B cell (primary cell): ENCODE measurements around the gene RNF112. TPM values are rescaled to one million over a fixed set of nuclear protein-coding genes. Genes with fewer than 3 reads are reported as not detected.

Experiments
- ATAC-seq: fragments of 200-7000 bp; cut with Tn5 transposase; one replicate; pipeline ENCODE4 v1.10.0; 2021; ENCODE audit warnings: low read depth, mild to moderate bottlenecking, moderate number of reproducible peaks, moderate library complexity
- CTCF ChIA-PET: fragments of 350-600 bp; sonication (Branson Sonifier 250); formaldehyde crosslinking; loops from one replicate; lab custom pipeline; 2021; ENCODE audit warnings: antibody characterized with exemption, inconsistent platforms; lab: Charles Lee
- POLR2A ChIA-PET: fragments of 350-600 bp; sonication (Branson Sonifier 250); formaldehyde crosslinking; loops from one replicate; lab custom pipeline; 2021; ENCODE audit warnings: antibody characterized with exemption; lab: Charles Lee
- DNase-seq: peaks from one replicate; pipeline ENCODE4 v3.0.0; 2013
- H2AFZ ChIP-seq: 2 replicates; pipeline ENCODE4 v1.6.1; 2012; ENCODE audit warnings: mild to moderate bottlenecking, low read depth, low read length; ENCODE audit not compliant: insufficient read depth, poor library complexity, severe bottlenecking
- H3K27ac ChIP-seq, 2 donors: 1 replicate in 1 of 2; 2 replicates in 1 of 2; pipeline ENCODE4 v1.5.1; 2012 to 2013; ENCODE audit warnings: low read length in 2 of 2, mild to moderate bottlenecking in 2 of 2, moderate library complexity in 1 of 2
- H3K27me3 ChIP-seq, 4 experiments: fragments of 200-600 bp in 1 of 4; sonication (generic) in 1 of 4; replicated peaks in 1 of 4; 1 replicate in 2 of 4; 2 replicates in 2 of 4; pipeline versions ENCODE4 v1.6.1 to v1.7.0; 2013 to 2016; ENCODE audit warnings: low read length in 3 of 4, mild to moderate bottlenecking in 2 of 4, mixed read lengths in 1 of 4, moderate library complexity in 1 of 4; ENCODE audit not compliant: insufficient read depth in 4 of 4, control insufficient read depth in 3 of 4; ENCODE audit errors: control extremely low read depth in 1 of 4
- H3K36me3 ChIP-seq, 2 experiments: replicated peaks in 1 of 2; 1 replicate in 1 of 2; 2 replicates in 1 of 2; pipeline versions ENCODE4 v1.6.1 to v1.7.1; 2013; ENCODE audit warnings: low read length in 1 of 2; ENCODE audit not compliant: insufficient read depth in 2 of 2, control insufficient read depth in 1 of 2; ENCODE audit errors: control extremely low read depth in 1 of 2, extremely low read depth in 1 of 2
- H3K4me1 ChIP-seq, 2 donors: fragments of 200-600 bp in 1 of 2; sonication (generic) in 1 of 2; 1 replicate in 1 of 2; 2 replicates in 1 of 2; pipeline versions ENCODE4 v1.5.1 to v1.6.1; 2013 to 2017; ENCODE audit warnings: low read length in 2 of 2; ENCODE audit not compliant: control insufficient read depth in 2 of 2, insufficient read depth in 2 of 2
- H3K4me2 ChIP-seq: replicated peaks from 2 replicates; pipeline ENCODE3; 2012; ENCODE audit warnings: mild to moderate bottlenecking, low read depth, low read length; ENCODE audit not compliant: poor library complexity, severe bottlenecking
- H3K4me3 ChIP-seq, 5 experiments: fragments of 200-600 bp in 1 of 5; sonication (generic) in 1 of 5; 1 replicate in 3 of 5; 2 replicates in 2 of 5; pipeline versions ENCODE4 v1.5.1 to v1.7.0; 2011 to 2016; ENCODE audit warnings: low read length in 4 of 5, mild to moderate bottlenecking in 4 of 5, low read depth in 2 of 5, control low read depth in 1 of 5, moderate library complexity in 1 of 5; ENCODE audit not compliant: insufficient read depth in 1 of 5; ENCODE audit errors: control extremely low read depth in 1 of 5, extremely low read depth in 1 of 5
- H3K79me2 ChIP-seq: fragments of 200-600 bp; sonication (generic); one replicate; pipeline ENCODE4 v1.6.0; 2016; ENCODE audit warnings: low read length; ENCODE audit not compliant: control insufficient read depth, insufficient read depth
- H3K9ac ChIP-seq: fragments of 200-600 bp; sonication (generic); 2 replicates; pipeline ENCODE4 v1.6.1; 2017; ENCODE audit warnings: mild to moderate bottlenecking, low read length, moderate library complexity
- H3K9me3 ChIP-seq, 3 donors: one replicate each; pipeline versions ENCODE4 v1.6.1 to v1.7.1; 2013; ENCODE audit warnings: low read length in 2 of 3; ENCODE audit not compliant: control insufficient read depth in 2 of 3, insufficient read depth in 1 of 3; ENCODE audit errors: control extremely low read depth in 1 of 3
- H4K20me1 ChIP-seq: 2 replicates; pipeline ENCODE4 v1.6.0; 2012; ENCODE audit warnings: mild to moderate bottlenecking, low read length; ENCODE audit not compliant: insufficient read depth, control insufficient read depth, poor library complexity, severe bottlenecking
- H3K27ac Mint-ChIP-seq: one replicate; pipeline ENCODE4 v1.8.0; 2021; ENCODE audit warnings: mixed read lengths
- H3K27me3 Mint-ChIP-seq: one replicate; pipeline ENCODE4 v1.8.0; 2021; ENCODE audit warnings: mixed read lengths
- H3K4me1 Mint-ChIP-seq: one replicate; pipeline ENCODE4 v1.8.0; 2021; ENCODE audit warnings: mixed read lengths
- H3K4me3 Mint-ChIP-seq: one replicate; pipeline ENCODE4 v1.8.0; 2021; ENCODE audit warnings: mixed read lengths
- H3K9me3 Mint-ChIP-seq: one replicate; pipeline ENCODE4 v1.8.0; 2022; ENCODE audit warnings: mixed read lengths; ENCODE audit not compliant: insufficient read depth
- EZH2 ChIP-seq: IDR thresholded peaks from 2 replicates; pipeline ENCODE4 v1.6.1; 2012; ENCODE audit warnings: borderline replicate concordance, low read depth, mild to moderate bottlenecking, moderate library complexity, low read length; ENCODE audit not compliant: insufficient read depth, poor library complexity, severe bottlenecking
- WGBS: methylation state at CpG from one replicate; pipeline ENCODE4 v1.1.5; 2013; ENCODE audit warnings: missing lambda C conversion rate; ENCODE audit not compliant: insufficient coverage; 5-methylcytosine and 5-hydroxymethylcytosine counted together
- intact Hi-C: fragments of 100-400 bp; cut with micrococcal nuclease; formaldehyde crosslinking; loops from one replicate; pipeline ENCODE4 v1.10.0; 2022
- polyA plus RNA-seq: library from polyadenylated mRNA; depleted of rRNA; stranded (reverse); fragments of >200 nt; gene quantifications from 2 replicates; pipeline ENCODE4 v1.2.3, GENCODE V29; 2012
- total RNA-seq, 2 donors: library from RNA; stranded (reverse); fragments of 120-200 nt in 1 of 2; gene quantifications; 1 replicate in 1 of 2; 2 replicates in 1 of 2; pipeline versions ENCODE4 v1.2.3 to v1.2.4, GENCODE V29; 2013 to 2022
- TF ChIP-seq, protein P1 (sequence below): fragments of 200-600 bp; IDR thresholded peaks from one replicate; pipeline ENCODE4 v1.8.0; 2022; ENCODE audit warnings: antibody characterized with exemption, mild to moderate bottlenecking

Gene RNF112
- total and polyA plus RNA-seq, 2 donors (not counting 1 experiment from before 2014, with no cell fraction given), result 0.30 to 0.62 TPM

DNA sequence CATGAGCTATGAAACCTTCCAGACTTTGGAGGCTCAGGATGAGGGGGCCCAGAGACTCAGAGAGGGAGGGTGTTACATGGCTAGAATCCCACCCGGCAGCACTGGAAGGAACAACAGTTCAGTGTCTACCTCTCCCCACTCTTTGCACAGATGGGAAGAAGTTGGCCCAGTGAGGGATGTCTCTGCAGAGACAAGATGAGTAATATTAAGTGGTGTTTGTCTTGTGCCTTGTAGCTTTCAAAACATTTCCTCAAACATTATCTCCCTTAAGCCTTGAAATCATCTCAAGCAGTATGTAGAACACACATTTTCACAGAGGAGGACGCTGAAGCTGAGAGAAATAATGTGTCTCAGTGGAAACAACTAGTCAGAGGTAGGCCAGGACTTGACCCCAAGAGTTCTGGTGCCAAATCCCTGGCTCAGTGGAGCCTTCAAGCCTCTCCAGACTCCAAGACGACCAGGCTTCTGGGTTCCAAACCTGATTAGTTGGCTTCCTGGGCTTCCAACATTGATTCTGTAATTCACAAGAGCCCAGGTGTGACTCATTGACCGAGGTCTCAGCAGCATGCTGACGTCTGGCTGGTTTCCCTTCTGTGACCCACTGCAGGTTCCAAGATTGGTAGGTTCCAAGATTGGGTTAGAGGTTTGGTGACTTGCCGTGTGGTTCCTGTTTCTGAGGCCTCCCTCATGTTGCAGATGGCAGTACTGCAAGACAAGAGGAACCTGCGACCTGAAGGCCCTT lies 7.4 kb downstream of the RNF112 start:
- H3K4me2 ChIP-seq, result no peak overlapping the region
- Mint-ChIP-seq H3K27ac (no peak overlapping the region), H3K4me3 (no peak overlapping the region), H3K4me1 (peaks cover 5% of the 10 kb centered on the region), H3K9me3 (no peaks in the 10 kb centered on the region), H3K27me3 (peaks cover 20% of the 10 kb centered on the region)
- no peak for TF ChIP-seq EZH2
- TF ChIP-seq, protein P1, sequence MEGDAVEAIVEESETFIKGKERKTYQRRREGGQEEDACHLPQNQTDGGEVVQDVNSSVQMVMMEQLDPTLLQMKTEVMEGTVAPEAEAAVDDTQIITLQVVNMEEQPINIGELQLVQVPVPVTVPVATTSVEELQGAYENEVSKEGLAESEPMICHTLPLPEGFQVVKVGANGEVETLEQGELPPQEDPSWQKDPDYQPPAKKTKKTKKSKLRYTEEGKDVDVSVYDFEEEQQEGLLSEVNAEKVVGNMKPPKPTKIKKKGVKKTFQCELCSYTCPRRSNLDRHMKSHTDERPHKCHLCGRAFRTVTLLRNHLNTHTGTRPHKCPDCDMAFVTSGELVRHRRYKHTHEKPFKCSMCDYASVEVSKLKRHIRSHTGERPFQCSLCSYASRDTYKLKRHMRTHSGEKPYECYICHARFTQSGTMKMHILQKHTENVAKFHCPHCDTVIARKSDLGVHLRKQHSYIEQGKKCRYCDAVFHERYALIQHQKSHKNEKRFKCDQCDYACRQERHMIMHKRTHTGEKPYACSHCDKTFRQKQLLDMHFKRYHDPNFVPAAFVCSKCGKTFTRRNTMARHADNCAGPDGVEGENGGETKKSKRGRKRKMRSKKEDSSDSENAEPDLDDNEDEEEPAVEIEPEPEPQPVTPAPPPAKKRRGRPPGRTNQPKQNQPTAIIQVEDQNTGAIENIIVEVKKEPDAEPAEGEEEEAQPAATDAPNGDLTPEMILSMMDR, result no peak
- no peaks in the 10 kb centered on the region for H3K4me1 ChIP-seq
- H3K36me3 ChIP-seq, result no peaks in the 10 kb centered on the region
- H3K9me3 ChIP-seq, result no peaks in the 10 kb centered on the region
- H3K9ac ChIP-seq, result no peak overlapping the region
- intact Hi-C loops, result no loop called here
- no peak overlapping the region for H3K4me3 ChIP-seq
- H3K27ac ChIP-seq, result no peak overlapping the region
- ChIA-PET POLR2A (no interaction called here), CTCF (interaction anchor here (1.5 kb wide), 1 partner anchor 56 kb away, joined by 4 read pairs; the partner anchor contains the start of gene B9D1)
- no peaks in the 10 kb centered on the region for H4K20me1 ChIP-seq
- H3K79me2 ChIP-seq, result no peaks in the 10 kb centered on the region
- DNase-seq, result peak; percentile 20
- WGBS, result 63% methylated on average over 5 of the region's 7 CpGs
- ATAC-seq, result no peak
- peaks cover 0 to 11% (median 0%) of the 10 kb centered on the region in 4 experiments for H3K27me3 ChIP-seq
- peak overlapping the region; percentile 15 for H2AFZ ChIP-seq

DNA sequence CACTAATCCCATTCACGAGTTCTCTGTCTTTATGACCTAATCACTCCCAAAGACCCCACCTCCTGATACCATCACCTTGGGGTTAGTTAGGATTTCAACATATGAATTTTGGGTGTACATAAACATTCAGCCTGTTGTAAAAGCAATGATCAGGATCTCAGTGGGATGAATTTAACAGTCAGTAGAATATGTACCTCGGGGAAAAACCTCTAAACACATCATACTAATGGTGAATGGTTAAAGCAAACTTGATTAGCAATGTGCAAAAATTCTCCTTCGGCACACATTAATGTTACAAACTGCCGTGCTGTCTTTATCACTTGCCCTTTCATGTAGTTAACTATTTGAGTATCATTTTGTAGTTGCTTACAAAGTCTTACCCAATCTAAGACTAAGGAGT lies 10.2 kb downstream of the RNF112 start:
- CTCF ChIA-PET, result no interaction called here
- intact Hi-C loops, result no loop called here
- Histone ChIP-seq H4K20me1 (no peaks in the 10 kb centered on the region), H3K27ac (no peak overlapping the region), H3K4me2 (no peak overlapping the region), H3K36me3 (no peaks in the 10 kb centered on the region), H3K9me3 (no peaks in the 10 kb centered on the region), H3K79me2 (no peaks in the 10 kb centered on the region), H3K27me3 (peaks cover 0 to 3% (median 0%) of the 10 kb centered on the region in 4 experiments), H3K4me3 (no peak overlapping the region), H2AFZ (no peak overlapping the region), H3K9ac (no peak overlapping the region), H3K4me1 (no peaks in the 10 kb centered on the region)
- H3K9me3 Mint-ChIP-seq, result no peaks in the 10 kb centered on the region
- no peak for TF ChIP-seq EZH2
- TF ChIP-seq, protein P1, result no peak
- POLR2A ChIA-PET, result no interaction called here
- H3K4me3 Mint-ChIP-seq, result no peak overlapping the region
- peaks cover 5% of the 10 kb centered on the region for H3K4me1 Mint-ChIP-seq
- no peak overlapping the region for H3K27ac Mint-ChIP-seq
- DNase-seq (no peak), ATAC-seq (no peak)
- WGBS, result no CpG with 5 or more reads among the region's 4 CpGs
- peaks cover 17% of the 10 kb centered on the region for H3K27me3 Mint-ChIP-seq
